Activated B cell treated with CpG ODN at 0.5 μM for 24 hours (primary cell): ENCODE results near the gene TBC1D8. TPM values are rescaled to one million over a fixed set of nuclear protein-coding genes. Genes with fewer than 3 reads are reported as not detected.

Experiments used
- ATAC-seq: fragments of 200-7000 bp; cut with Tn5 transposase; one replicate; pipeline ENCODE4 v1.10.0; 2021; ENCODE audit warnings: low read depth, mild to moderate bottlenecking, moderate library complexity
- CTCF ChIA-PET: fragments of 350-600 bp; sonication (Branson Sonifier 250); formaldehyde crosslinking; loops from one replicate; lab custom pipeline; 2021; ENCODE audit warnings: antibody characterized with exemption; lab: Charles Lee
- POLR2A ChIA-PET: fragments of 350-600 bp; sonication (Branson Sonifier 250); formaldehyde crosslinking; loops from one replicate; lab custom pipeline; 2021; ENCODE audit warnings: antibody characterized with exemption; lab: Charles Lee
- DNase-seq: peaks from one replicate; pipeline ENCODE4 v3.0.0; 2022
- H3K27ac Mint-ChIP-seq: one replicate; pipeline ENCODE4 v1.8.0; 2020; ENCODE audit warnings: mixed read lengths
- H3K27me3 Mint-ChIP-seq: one replicate; pipeline ENCODE4 v1.8.0; 2021; ENCODE audit warnings: mixed read lengths
- H3K36me3 Mint-ChIP-seq: one replicate; pipeline ENCODE4 v1.8.0; 2021; ENCODE audit warnings: low read depth, mixed read lengths
- H3K4me1 Mint-ChIP-seq: one replicate; pipeline ENCODE4 v1.8.0; 2021; ENCODE audit warnings: mixed read lengths
- H3K4me3 Mint-ChIP-seq: one replicate; pipeline ENCODE4 v1.8.0; 2020; ENCODE audit warnings: mild to moderate bottlenecking, mixed read lengths
- H3K9me3 Mint-ChIP-seq: one replicate; pipeline ENCODE4 v1.8.0; 2020; ENCODE audit warnings: mixed read lengths
- intact Hi-C: fragments of 100-400 bp; cut with micrococcal nuclease; formaldehyde crosslinking; loops from one replicate; pipeline ENCODE4 v1.15.1; 2024
- total RNA-seq: library from RNA; stranded (reverse); gene quantifications from 2 replicates; pipeline ENCODE4 v1.2.3, GENCODE V29; 2022
- TF ChIP-seq, protein P1 (sequence below): fragments of 200-600 bp; IDR thresholded peaks from one replicate; pipeline ENCODE4 v1.8.0; 2022; ENCODE audit warnings: antibody characterized with exemption, mild to moderate bottlenecking

Gene TBC1D8
- total RNA-seq, 1 donor from 2014 or later: 4.7 TPM

DNA sequence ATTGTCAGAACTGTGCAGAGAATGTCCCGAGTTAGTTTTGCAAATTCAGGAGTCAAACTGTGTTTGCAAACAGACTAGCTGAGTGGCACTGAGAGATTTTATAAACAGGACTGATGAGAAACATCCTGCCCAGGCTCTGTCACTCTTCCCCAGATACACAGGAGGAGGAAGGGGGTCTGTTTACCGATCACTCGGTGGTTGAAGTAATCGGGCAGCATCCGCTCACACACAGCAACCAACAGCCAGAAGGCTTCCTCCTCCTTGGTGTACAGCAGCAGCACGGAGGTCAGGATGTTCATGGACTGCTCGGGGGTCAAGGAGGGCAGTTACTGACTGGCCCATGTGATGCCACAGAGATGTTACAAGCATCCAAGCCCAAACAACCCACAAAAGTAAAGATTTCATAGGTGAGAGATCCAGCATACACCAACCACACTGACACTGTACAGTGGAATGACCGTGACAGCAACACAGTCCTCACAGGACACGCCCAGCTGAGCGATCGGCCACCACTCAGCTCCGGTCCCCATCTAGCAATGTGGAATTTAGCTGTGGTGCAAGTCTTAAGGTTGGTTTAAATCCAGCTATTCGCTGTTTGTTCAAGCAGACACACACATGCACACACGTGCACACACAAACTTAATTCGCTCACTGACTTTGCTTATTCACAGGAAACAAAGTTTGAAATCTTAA is 119.0 kb downstream of the TBC1D8 start:
- POLR2A ChIA-PET: no interaction called here
- intact Hi-C loops: no loop called here

DNA sequence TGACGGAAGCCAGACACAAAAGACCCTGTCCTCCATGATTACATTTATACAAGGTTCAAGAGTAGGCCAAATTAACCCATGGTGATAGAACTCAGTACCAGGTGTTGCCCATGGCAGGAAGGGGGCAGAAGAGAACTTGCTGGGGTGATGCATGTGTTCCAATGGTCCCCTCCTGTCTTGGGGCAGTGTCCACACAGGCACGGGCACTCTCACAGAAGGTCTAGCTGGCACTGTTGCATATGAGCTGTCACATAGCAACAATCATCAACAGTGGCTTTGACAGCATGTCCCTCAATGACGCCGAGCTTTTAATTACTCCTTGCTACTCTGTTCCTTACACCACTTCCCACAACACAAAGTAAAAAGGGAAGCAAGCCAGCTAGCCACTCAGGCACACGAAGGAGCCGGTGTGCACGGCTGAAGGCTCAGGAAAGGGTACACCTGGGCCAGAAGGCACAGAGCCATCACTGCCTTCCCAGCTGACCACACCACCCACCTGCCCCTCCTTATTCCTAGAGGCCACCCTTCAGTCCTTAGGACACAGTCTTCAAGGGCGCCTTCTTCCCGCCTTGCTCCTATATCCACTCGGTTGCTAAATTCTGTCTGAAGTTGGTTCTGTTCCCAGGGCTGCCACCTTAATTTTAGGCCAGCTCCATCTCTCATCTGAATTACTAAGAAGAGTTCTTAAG is 120.2 kb downstream of the TBC1D8 start:
- Mint-ChIP-seq H3K36me3 (no peaks in the 10 kb centered on the region), H3K4me3 (no peak overlapping the region), H3K9me3 (no peaks in the 10 kb centered on the region), H3K4me1 (no peaks in the 10 kb centered on the region), H3K27me3 (peaks cover 4% of the 10 kb centered on the region), H3K27ac (no peak overlapping the region)
- POLR2A ChIA-PET: no interaction called here
- intact Hi-C loops: no loop called here
- no peak for ATAC-seq
- CTCF ChIA-PET: interaction anchor here (1.2 to 2.1 kb wide), 2 partner anchors 174 to 187 kb away, joined by 3 to 6 read pairs; no protein-coding TSS in a partner anchor
- TF ChIP-seq, protein P1, sequence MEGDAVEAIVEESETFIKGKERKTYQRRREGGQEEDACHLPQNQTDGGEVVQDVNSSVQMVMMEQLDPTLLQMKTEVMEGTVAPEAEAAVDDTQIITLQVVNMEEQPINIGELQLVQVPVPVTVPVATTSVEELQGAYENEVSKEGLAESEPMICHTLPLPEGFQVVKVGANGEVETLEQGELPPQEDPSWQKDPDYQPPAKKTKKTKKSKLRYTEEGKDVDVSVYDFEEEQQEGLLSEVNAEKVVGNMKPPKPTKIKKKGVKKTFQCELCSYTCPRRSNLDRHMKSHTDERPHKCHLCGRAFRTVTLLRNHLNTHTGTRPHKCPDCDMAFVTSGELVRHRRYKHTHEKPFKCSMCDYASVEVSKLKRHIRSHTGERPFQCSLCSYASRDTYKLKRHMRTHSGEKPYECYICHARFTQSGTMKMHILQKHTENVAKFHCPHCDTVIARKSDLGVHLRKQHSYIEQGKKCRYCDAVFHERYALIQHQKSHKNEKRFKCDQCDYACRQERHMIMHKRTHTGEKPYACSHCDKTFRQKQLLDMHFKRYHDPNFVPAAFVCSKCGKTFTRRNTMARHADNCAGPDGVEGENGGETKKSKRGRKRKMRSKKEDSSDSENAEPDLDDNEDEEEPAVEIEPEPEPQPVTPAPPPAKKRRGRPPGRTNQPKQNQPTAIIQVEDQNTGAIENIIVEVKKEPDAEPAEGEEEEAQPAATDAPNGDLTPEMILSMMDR: no peak
- DNase-seq: no peak

More for the DNA sequence above, 119.0 kb downstream of the TBC1D8 start:
- Mint-ChIP-seq H3K9me3 (no peaks in the 10 kb centered on the region), H3K4me1 (no peaks in the 10 kb centered on the region), H3K27ac (no peak overlapping the region), H3K27me3 (peaks cover 4% of the 10 kb centered on the region), H3K36me3 (no peaks in the 10 kb centered on the region), H3K4me3 (no peak overlapping the region)
- DNase-seq (no peak), ATAC-seq (no peak)
- CTCF ChIA-PET: interaction anchor here (0.7 to 2.1 kb wide), 4 partner anchors 20 to 186 kb away, joined by 3 to 6 read pairs (median 4); no protein-coding TSS in a partner anchor
- TF ChIP-seq, protein P1: no peak

DNA sequence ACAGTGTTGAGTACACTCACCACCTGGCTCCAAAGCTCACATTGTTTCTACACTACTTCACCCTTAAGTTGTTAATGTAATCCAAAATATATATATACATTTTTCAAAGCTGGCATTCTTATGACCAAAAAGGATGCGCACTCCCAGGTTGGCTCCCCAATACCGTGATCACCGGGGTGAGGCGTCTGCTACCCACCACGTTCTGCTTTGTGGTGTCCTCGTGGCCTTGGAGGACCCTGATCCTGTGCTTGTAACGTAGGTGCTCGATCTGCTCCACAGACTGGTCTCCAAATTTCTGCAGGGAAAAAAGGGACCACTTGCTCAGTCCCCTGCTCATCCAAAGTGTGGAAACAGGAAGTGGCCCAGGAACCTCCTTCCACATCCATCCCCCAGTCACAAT is 123.3 kb downstream of the TBC1D8 start:
- DNase-seq: no peak
- Mint-ChIP-seq H3K27ac (no peak overlapping the region), H3K27me3 (no peaks in the 10 kb centered on the region), H3K9me3 (no peaks in the 10 kb centered on the region), H3K4me1 (peaks cover 2% of the 10 kb centered on the region), H3K36me3 (no peaks in the 10 kb centered on the region), H3K4me3 (no peak overlapping the region)
- intact Hi-C loops: no loop called here
- CTCF ChIA-PET: interaction anchor here (2.0 kb wide), 1 partner anchor 177 kb away, joined by 4 read pairs; no protein-coding TSS in a partner anchor
- TF ChIP-seq, protein P1: no peak
- no peak for ATAC-seq
- POLR2A ChIA-PET: no interaction called here

DNA sequence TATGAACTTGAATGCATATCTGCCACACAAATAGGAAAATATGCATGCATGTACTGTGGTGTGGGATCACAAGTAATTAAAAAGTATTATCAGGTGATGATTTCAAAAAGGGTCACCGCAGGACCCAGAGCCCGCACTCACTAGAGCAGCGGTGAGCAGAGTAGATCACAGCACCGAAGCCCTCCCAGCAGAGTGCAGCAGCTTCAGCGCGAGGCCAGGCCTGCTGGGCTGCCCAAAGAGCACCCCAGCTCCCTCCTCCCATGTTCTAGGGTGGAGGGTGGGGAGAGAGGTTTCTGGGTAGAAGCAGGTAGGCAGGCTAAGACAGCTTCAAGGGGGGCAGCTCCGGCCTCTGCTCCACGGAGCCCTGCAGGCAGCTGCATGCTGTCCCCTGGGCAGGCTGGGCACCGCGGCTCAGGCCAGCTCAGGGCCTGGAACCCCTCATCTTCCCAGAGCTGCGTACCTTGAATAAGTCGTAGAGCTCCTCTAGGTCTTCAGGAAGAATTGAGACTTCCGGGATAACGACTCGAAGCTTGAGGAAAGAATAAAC is 124.2 kb downstream of the TBC1D8 start:
- DNase-seq: no peak
- ChIA-PET CTCF (interaction anchor here (1.1 to 2.0 kb wide), 3 partner anchors 9 to 178 kb away, joined by 4 read pairs; no protein-coding TSS in a partner anchor), POLR2A (interaction anchor here (0.9 kb wide), 1 partner anchor 25 kb away, joined by 3 read pairs; no protein-coding TSS in a partner anchor)
- no peaks in the 10 kb centered on the region for H3K9me3 Mint-ChIP-seq
- intact Hi-C loops: no loop called here
- TF ChIP-seq, protein P1: no peak
- no peaks in the 10 kb centered on the region for H3K27me3 Mint-ChIP-seq
- H3K36me3 Mint-ChIP-seq: no peaks in the 10 kb centered on the region
- H3K4me3 Mint-ChIP-seq: no peak overlapping the region
- peaks cover 2% of the 10 kb centered on the region for H3K4me1 Mint-ChIP-seq
- H3K27ac Mint-ChIP-seq: no peak overlapping the region
- ATAC-seq: no peak

DNA sequence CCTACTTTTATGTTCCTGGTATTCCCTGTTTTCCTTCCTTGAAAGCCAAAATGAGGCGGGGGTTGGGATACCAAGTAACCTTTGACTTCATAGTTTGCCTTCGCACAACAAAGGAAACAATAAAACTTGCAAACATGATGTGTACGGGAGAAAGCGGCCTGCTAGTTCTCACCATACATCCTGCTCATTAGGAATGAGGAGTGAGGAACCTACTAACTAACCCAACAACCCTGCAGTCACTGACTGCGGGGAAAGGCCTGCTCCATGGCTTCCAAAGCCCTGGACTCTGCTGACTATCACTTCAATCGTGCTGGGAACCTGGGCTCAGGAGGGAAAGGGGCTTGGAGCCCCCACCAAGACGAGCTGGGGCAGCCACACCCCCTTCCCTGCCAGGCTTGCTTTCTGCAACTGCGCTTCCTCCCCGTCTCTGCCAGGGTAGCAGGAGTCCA is 124.9 kb downstream of the TBC1D8 start:
- Mint-ChIP-seq H3K4me3 (no peak overlapping the region), H3K36me3 (no peaks in the 10 kb centered on the region), H3K27ac (no peak overlapping the region), H3K27me3 (no peaks in the 10 kb centered on the region), H3K9me3 (no peaks in the 10 kb centered on the region), H3K4me1 (peaks cover 2% of the 10 kb centered on the region)
- ChIA-PET POLR2A (no interaction called here), CTCF (interaction anchor here (1.2 to 1.8 kb wide), 2 partner anchors 10 to 179 kb away, joined by 4 to 5 read pairs; no protein-coding TSS in a partner anchor)
- DNase-seq (no peak), ATAC-seq (no peak)
- TF ChIP-seq, protein P1: no peak
- intact Hi-C loops: no loop called here
